ENCODE measurements around the gene SMIM10. TPM values are rescaled to one million over a fixed set of nuclear protein-coding genes. Genes with fewer than 3 reads are reported as not detected.

The SMIM10 gene
- total RNA-seq, 3 donors from 2014 or later, result 2.3 to 6.2 (median 4.5) TPM

Other genes with a start within 250 kb of the SMIM10 start
- 10 to 100 TPM; 13.8 to 19.0 (median 15.7) TPM for gene PABIR2, start 193.8 kb upstream of the SMIM10 start, total RNA-seq
- gene MOSPD1, start 75.7 kb upstream of the SMIM10 start, total RNA-seq, result 10 to 100 TPM; 13.8 to 18.3 (median 17.6) TPM
- 1 to 10 TPM; 6.2 to 7.2 (median 6.3) TPM for gene RTL8B, start 31.6 kb downstream of the SMIM10 start, total RNA-seq
- 10 to 100 TPM; 31.2 to 49.1 (median 37.0) TPM for gene RTL8C, start 41.4 kb downstream of the SMIM10 start, total RNA-seq
- gene RTL8A, start 61.1 kb downstream of the SMIM10 start, total RNA-seq, result 10 to 100 TPM; 12.9 to 18.0 (median 16.3) TPM
- gene SMIM10L2B, start 107.7 kb downstream of the SMIM10 start, total RNA-seq, result 1 to 10 TPM in 2 of 3 donors, under 1 TPM in 1; 0.98 to 4.1 (median 1.4) TPM
- not detected for gene ETDB, start 129.5 kb downstream of the SMIM10 start, total RNA-seq
- not detected for gene CT55, start 180.4 kb downstream of the SMIM10 start, total RNA-seq

Data from breast epithelium (tissue), 3 donors.